Suprapubic skin (tissue), 4 donors: Measurements from ENCODE around the gene FAH. TPM values are rescaled to one million over a fixed set of nuclear protein-coding genes. Genes with fewer than 3 reads are reported as not detected.

Experiments
- DNase-seq, 2 donors: peaks; one replicate each; pipeline ENCODE4 v3.0.0-alpha.2; 2019; ENCODE audit warnings: low spot score in 2 of 2
- H3K27ac ChIP-seq: fragments of 200-600 bp; sonication (generic); one replicate; pipeline ENCODE4 v1.5.1; 2019
- H3K27me3 ChIP-seq: fragments of 200-600 bp; sonication (generic); one replicate; pipeline ENCODE4 v1.5.1; 2019
- H3K36me3 ChIP-seq: fragments of 200-600 bp; sonication (generic); one replicate; pipeline ENCODE4 v1.5.1; 2019
- H3K4me1 ChIP-seq: fragments of 200-600 bp; sonication (generic); one replicate; pipeline ENCODE4 v1.5.1; 2019
- H3K4me3 ChIP-seq: fragments of 200-600 bp; sonication (generic); one replicate; pipeline ENCODE4 v1.5.1; 2019; ENCODE audit warnings: mild to moderate bottlenecking
- H3K9me3 ChIP-seq: fragments of 200-600 bp; sonication (generic); one replicate; pipeline ENCODE4 v1.5.1; 2019
- EP300 ChIP-seq: sonication (generic); formaldehyde crosslinking; IDR thresholded peaks from one replicate; pipeline ENCODE4 v1.6.1; 2017; ENCODE audit warnings: antibody characterized with exemption
- POLR2A ChIP-seq, 2 donors: fragments of 450-650 bp; IDR thresholded peaks; one replicate each; pipeline ENCODE4 v1.6.1; 2017; ENCODE audit warnings: antibody characterized with exemption in 2 of 2, mild to moderate bottlenecking in 2 of 2, moderate library complexity in 2 of 2
- POLR2AphosphoS5 ChIP-seq, 3 donors: sonication (generic); formaldehyde crosslinking; IDR thresholded peaks; one replicate each; pipeline ENCODE4 v1.6.1; 2017; ENCODE audit warnings: antibody characterized with exemption in 3 of 3
- WGBS: methylation state at CpG from one replicate; pipeline ENCODE4 v1.1.5; 2018; 5-methylcytosine and 5-hydroxymethylcytosine counted together
- total RNA-seq, 4 donors: library from RNA; depleted of rRNA; stranded (reverse); fragments of >200 nt; gene quantifications; one replicate each; pipeline ENCODE4 v1.1.0, GENCODE V29; 2016
- TF ChIP-seq, protein P1 (sequence below), 2 donors: fragments of 200-600 bp in 1 of 2; fragments of 450-650 bp in 1 of 2; sonication (generic) in 1 of 2; IDR thresholded peaks; one replicate each; pipeline ENCODE4 v1.5.1; 2016 to 2019; ENCODE audit warnings: antibody characterized with exemption in 2 of 2, mild to moderate bottlenecking in 1 of 2, moderate library complexity in 1 of 2

The FAH gene
- total RNA-seq, 4 donors from 2014 or later: 10.8 to 16.3 (median 12.1) TPM

DNA sequence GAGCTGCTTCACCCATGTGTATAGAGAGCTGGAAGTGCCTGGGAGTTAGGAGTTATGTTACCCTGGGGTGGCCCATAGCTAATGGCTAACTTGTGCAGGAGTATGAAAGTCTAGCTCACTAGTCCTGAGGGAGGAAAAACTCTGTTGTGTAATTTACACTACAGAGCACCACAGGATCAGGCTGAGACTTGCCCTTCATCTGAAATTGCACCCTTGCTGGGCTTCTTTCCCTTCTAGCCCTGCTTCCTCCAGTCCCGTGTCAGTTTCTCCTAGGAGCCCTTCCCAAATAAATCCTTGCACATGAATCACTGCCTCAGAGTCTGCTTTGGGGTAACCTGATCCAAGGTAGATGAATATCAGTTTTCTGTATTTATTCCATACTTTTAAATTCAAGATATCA, 59.2 kb downstream of the FAH start:
- Histone ChIP-seq H3K27ac (no peak overlapping the region), H3K9me3 (no peaks in the 10 kb centered on the region), H3K27me3 (peaks cover 3% of the 10 kb centered on the region), H3K4me1 (no peaks in the 10 kb centered on the region), H3K4me3 (no peak overlapping the region), H3K36me3 (no peaks in the 10 kb centered on the region)
- no peak for DNase-seq
- TF ChIP-seq POLR2A (IDR thresholded peaks at IDR 0.05) (no peak), POLR2AphosphoS5 (IDR thresholded peaks at IDR 0.05) (no peak), EP300 (no peak)
- TF ChIP-seq, protein P1, sequence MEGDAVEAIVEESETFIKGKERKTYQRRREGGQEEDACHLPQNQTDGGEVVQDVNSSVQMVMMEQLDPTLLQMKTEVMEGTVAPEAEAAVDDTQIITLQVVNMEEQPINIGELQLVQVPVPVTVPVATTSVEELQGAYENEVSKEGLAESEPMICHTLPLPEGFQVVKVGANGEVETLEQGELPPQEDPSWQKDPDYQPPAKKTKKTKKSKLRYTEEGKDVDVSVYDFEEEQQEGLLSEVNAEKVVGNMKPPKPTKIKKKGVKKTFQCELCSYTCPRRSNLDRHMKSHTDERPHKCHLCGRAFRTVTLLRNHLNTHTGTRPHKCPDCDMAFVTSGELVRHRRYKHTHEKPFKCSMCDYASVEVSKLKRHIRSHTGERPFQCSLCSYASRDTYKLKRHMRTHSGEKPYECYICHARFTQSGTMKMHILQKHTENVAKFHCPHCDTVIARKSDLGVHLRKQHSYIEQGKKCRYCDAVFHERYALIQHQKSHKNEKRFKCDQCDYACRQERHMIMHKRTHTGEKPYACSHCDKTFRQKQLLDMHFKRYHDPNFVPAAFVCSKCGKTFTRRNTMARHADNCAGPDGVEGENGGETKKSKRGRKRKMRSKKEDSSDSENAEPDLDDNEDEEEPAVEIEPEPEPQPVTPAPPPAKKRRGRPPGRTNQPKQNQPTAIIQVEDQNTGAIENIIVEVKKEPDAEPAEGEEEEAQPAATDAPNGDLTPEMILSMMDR (IDR thresholded peaks at IDR 0.05): no peak
- WGBS: 28% methylated on average over 1 of the region's 1 CpG

DNA sequence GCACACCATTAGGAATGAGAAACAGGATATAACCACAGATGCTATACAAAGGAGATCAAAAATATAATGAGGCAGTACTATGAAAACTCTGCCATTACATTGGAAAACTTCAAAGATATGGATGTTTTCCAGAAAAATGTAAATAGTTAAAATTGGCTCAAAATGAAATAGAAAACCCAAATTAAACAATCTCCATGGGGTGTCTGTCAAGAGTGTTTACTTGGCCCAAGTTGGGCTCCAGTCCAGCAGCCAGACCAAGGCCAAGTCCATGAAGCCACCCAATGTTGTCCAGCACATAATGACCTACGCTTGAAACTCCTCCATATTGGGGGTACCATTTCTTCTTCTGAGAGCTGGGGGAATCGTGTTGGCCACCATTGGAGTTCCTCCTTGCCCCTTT, 62.1 kb downstream of the FAH start:
- no peak for DNase-seq
- 89% methylated on average over 2 of the region's 2 CpGs for WGBS
- no peaks in the 10 kb centered on the region for H3K4me1 ChIP-seq
- peaks cover 3% of the 10 kb centered on the region for H3K27me3 ChIP-seq
- H3K9me3 ChIP-seq: peaks cover 3% of the 10 kb centered on the region
- H3K4me3 ChIP-seq: no peak overlapping the region
- H3K27ac ChIP-seq: no peak overlapping the region
- TF ChIP-seq, protein P1 (IDR thresholded peaks at IDR 0.05): no peak
- TF ChIP-seq POLR2AphosphoS5 (IDR thresholded peaks at IDR 0.05) (no peak), EP300 (no peak), POLR2A (IDR thresholded peaks at IDR 0.05) (no peak)
- no peaks in the 10 kb centered on the region for H3K36me3 ChIP-seq

DNA sequence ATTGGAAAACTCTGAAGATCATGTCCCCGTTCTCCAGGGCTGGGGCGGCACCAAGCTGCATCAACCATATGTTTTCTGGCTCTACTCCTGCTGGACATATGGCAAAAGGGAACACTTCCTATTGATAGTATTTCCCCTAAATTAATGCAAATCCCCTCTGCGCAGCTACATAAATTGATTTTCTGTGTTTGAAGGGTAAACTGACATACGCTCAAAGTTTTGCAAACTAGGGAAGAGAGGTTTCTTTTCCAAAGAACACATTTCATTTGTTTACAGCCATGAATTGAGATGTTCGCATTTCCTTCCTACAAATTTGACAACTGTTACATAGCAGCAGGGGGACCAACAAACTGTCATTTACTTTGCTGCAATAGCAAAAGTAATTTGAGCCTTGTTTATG, 63.3 kb downstream of the FAH start:
- H3K36me3 ChIP-seq: no peaks in the 10 kb centered on the region
- DNase-seq: no peak
- TF ChIP-seq, protein P1 (IDR thresholded peaks at IDR 0.05): no peak
- no peak for TF ChIP-seq EP300
- TF ChIP-seq POLR2A (IDR thresholded peaks at IDR 0.05): no peak
- TF ChIP-seq POLR2AphosphoS5 (IDR thresholded peaks at IDR 0.05): no peak
- no peak overlapping the region for H3K27ac ChIP-seq
- peaks cover 3% of the 10 kb centered on the region for H3K27me3 ChIP-seq
- WGBS: 82% methylated on average over 5 of the region's 5 CpGs
- H3K4me3 ChIP-seq: no peak overlapping the region
- H3K4me1 ChIP-seq: no peaks in the 10 kb centered on the region
- H3K9me3 ChIP-seq: peaks cover 3% of the 10 kb centered on the region

DNA sequence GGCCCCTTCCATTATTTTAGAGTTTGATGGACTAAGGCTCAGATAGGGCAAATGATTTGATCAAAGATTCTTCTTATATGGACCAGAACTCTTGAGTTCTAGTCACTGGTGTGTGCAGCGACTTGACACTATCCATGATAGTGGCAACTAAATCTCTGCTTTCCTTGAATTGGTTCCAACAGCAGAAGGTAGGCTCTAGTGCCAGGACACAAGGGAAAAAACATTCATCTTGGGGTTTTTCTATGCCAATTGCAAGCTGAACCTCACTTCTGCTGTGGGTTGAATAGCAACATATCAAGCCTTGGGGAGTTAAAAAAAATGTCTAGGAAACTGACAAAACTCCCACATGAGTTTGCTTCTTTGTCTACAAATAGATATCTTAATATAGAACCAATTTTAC, 64.1 kb downstream of the FAH start:
- Histone ChIP-seq H3K4me3 (no peak overlapping the region), H3K36me3 (no peaks in the 10 kb centered on the region), H3K9me3 (peaks cover 3% of the 10 kb centered on the region), H3K4me1 (no peaks in the 10 kb centered on the region), H3K27ac (no peak overlapping the region), H3K27me3 (peaks cover 3% of the 10 kb centered on the region)
- 79% methylated on average over 1 of the region's 1 CpG for WGBS
- no peak for DNase-seq
- TF ChIP-seq POLR2AphosphoS5 (IDR thresholded peaks at IDR 0.05) (no peak), POLR2A (IDR thresholded peaks at IDR 0.05) (no peak), EP300 (no peak)
- TF ChIP-seq, protein P1 (IDR thresholded peaks at IDR 0.05): no peak

DNA sequence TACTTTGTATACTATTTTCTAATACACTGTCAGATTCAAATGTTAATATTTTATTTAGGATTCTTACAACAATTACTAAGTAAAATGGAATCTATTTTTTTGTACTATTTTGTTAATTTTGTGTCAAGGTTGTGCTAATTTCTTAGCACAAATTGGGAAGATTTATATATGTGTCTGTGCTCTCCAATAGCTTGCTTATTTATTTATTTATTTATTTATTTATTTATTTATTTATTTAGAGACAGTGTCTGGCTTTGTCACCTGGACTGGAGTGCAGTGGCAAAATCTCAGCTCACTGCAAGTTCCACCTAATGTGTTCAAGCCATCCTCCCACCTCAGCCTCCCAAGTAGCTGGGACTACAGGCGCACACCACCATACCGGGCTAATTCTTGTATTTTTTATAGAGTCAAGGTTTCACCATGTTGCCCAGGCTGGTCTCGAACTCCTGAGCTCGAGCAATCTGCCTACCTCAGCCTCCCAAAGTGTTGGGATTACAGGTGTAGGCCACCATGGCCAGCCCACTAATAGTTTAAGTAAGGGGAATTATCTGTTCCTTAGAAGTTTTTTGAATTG, 64.6 kb downstream of the FAH start:
- peaks cover 3% of the 10 kb centered on the region for H3K9me3 ChIP-seq
- peaks cover 3% of the 10 kb centered on the region for H3K27me3 ChIP-seq
- TF ChIP-seq POLR2AphosphoS5 (IDR thresholded peaks at IDR 0.05) (no peak), POLR2A (IDR thresholded peaks at IDR 0.05) (no peak), EP300 (no peak)
- TF ChIP-seq, protein P1 (IDR thresholded peaks at IDR 0.05): no peak
- no peaks in the 10 kb centered on the region for H3K4me1 ChIP-seq
- H3K4me3 ChIP-seq: no peak overlapping the region
- no peaks in the 10 kb centered on the region for H3K36me3 ChIP-seq
- DNase-seq: no peak
- no peak overlapping the region for H3K27ac ChIP-seq
- WGBS: 92% methylated on average over 4 of the region's 4 CpGs
